ENCODE results near the gene FBN1. TPM values are rescaled to one million over a fixed set of nuclear protein-coding genes. Genes with fewer than 3 reads are reported as not detected.

The FBN1 gene
- total and polyA plus RNA-seq, 2 donors (not counting 3 experiments of a cell fraction or from before 2014, with no cell fraction given), result 107 to 111 TPM

DNA sequence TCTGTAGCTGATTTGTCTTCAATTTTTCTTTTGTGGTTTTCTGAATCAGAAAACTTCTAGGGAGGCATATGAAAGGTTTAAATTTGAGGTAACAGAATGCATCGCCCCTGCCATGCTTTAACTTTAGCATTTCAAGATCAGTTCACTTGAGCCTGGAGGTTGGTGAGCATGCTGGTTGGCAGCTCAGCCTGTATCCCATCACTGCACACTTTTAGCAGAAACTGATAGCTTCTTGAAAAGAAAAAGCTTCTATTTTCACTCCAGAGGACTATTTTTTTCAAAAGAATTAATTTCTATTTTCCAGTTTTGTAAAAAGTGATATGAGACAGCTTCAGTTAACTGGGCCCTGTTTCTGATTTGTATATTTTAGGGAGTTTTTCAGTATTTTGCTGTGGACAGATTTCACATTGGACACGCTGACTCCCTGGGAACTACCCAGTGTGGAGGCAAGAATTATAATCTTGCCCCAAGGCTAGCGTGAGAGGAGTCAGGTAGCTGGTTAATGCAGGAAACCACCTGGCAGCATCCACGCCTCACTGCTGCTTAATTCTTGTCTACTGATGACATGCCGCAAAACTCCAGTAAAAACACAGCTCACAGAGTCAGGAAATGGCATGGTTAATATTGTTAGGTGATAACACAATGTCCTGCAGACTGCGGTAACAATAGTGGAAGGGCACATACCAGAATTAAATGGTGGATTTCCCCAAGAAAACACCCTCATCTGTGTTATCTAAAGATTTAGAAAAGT lies 242.9 kb downstream of the FBN1 start:
- no peak for TF ChIP-seq EZH2 (IDR thresholded peaks at IDR 0.05; ENCODE audit: borderline replicate concordance, low read depth, low read length, severe bottlenecking)
- no peak for TF ChIP-seq POLR2AphosphoS5 (IDR thresholded peaks at IDR 0.05; ENCODE audit: insufficient read depth, low read depth, low read length)
- TF ChIP-seq, protein P1, sequence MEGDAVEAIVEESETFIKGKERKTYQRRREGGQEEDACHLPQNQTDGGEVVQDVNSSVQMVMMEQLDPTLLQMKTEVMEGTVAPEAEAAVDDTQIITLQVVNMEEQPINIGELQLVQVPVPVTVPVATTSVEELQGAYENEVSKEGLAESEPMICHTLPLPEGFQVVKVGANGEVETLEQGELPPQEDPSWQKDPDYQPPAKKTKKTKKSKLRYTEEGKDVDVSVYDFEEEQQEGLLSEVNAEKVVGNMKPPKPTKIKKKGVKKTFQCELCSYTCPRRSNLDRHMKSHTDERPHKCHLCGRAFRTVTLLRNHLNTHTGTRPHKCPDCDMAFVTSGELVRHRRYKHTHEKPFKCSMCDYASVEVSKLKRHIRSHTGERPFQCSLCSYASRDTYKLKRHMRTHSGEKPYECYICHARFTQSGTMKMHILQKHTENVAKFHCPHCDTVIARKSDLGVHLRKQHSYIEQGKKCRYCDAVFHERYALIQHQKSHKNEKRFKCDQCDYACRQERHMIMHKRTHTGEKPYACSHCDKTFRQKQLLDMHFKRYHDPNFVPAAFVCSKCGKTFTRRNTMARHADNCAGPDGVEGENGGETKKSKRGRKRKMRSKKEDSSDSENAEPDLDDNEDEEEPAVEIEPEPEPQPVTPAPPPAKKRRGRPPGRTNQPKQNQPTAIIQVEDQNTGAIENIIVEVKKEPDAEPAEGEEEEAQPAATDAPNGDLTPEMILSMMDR (IDR thresholded peaks at IDR 0.05; ENCODE audit: extremely low read depth in 1 of 2, insufficient read depth in 1 of 2, low read depth in 1 of 2, low read length in 2 of 2), result no peak
- TF ChIP-seq, protein P2, sequence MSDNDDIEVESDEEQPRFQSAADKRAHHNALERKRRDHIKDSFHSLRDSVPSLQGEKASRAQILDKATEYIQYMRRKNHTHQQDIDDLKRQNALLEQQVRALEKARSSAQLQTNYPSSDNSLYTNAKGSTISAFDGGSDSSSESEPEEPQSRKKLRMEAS (IDR thresholded peaks at IDR 0.05; ENCODE audit: insufficient read depth, insufficient read length), result no peak
- TF ChIP-seq FOS (IDR thresholded peaks at IDR 0.05; ENCODE audit: borderline replicate concordance, insufficient read depth, low read length), result no peak
- no peak for TF ChIP-seq MYC (IDR thresholded peaks at IDR 0.05; ENCODE audit: low read depth, low read length)
- TF ChIP-seq GATA2 (IDR thresholded peaks at IDR 0.05; ENCODE audit: insufficient read depth, insufficient read length, low read depth, low read length), result no peak
- no peak for TF ChIP-seq POLR2A (IDR thresholded peaks at IDR 0.05; ENCODE audit: low read depth, low read length)
- TF ChIP-seq JUN (IDR thresholded peaks at IDR 0.05; ENCODE audit: borderline replicate concordance, insufficient read depth, insufficient read length, low read depth), result no peak
- intact Hi-C loops (cut with micrococcal nuclease) (no loop called here), dilution Hi-C loops (cut with MboI; ENCODE audit: extremely low pct_ligation_motif_present, low sequenced_read_pairs) (no loop called here)
- no peaks in the 10 kb centered on the region for H4K20me1 ChIP-seq (replicated peaks; ENCODE audit: control insufficient read depth, extremely low read depth, insufficient read depth, low read length)
- DNase-seq (ENCODE audit: low read depth, low spot score) (peak; percentile 80), FAIRE-seq (peak; percentile 88)
- H3K9me1 ChIP-seq (replicated peaks; ENCODE audit: control insufficient read depth, extremely low read depth, insufficient read depth, low read length), result no peaks in the 10 kb centered on the region
- no peaks in the 10 kb centered on the region for H3K36me3 ChIP-seq (ENCODE audit: control insufficient read depth in 2 of 2, extremely low read depth in 1 of 2, insufficient read depth in 2 of 2, low read length in 2 of 2)
- H3K4me1 ChIP-seq (ENCODE audit: control insufficient read depth, extremely low read depth, insufficient read depth, low read length), result peaks cover 9% of the 10 kb centered on the region
- no peak overlapping the region for H3K4me3 ChIP-seq (replicated peaks in 1 of 3; ENCODE audit: insufficient read depth in 1 of 3, low read depth in 1 of 3, low read length in 3 of 3)
- ChIA-PET POLR2A (interaction anchor here (0.8 kb wide), 1 partner anchor 10 kb away, joined by 3 read pairs; no protein-coding TSS in a partner anchor), CTCF (interaction anchor here (0.8 to 1.9 kb wide), 13 partner anchors 9 to 105 kb away, joined by 3 to 12 read pairs (median 3); no protein-coding TSS in a partner anchor)
- peak overlapping the region; percentile 33 for H3K4me2 ChIP-seq (ENCODE audit: insufficient read depth, low read length)
- H3K27me3 ChIP-seq (ENCODE audit: control insufficient read depth in 2 of 2, insufficient read depth in 2 of 2, low read length in 2 of 2), result no peaks in the 10 kb centered on the region
- no peaks in the 10 kb centered on the region for H3K79me2 ChIP-seq (ENCODE audit: control insufficient read depth, insufficient read depth, low read length)
- no peak overlapping the region for H3K27ac ChIP-seq (ENCODE audit: insufficient read depth, low read depth, low read length)
- no peaks in the 10 kb centered on the region for H3K9me3 ChIP-seq (replicated peaks; ENCODE audit: control insufficient read depth, insufficient read depth, low read length)
- BruUV-seq (replicated peaks), result no TSS peak
- H3K9ac ChIP-seq (replicated peaks; ENCODE audit: extremely low read depth, insufficient read depth, low read length), result no peak overlapping the region
- H2AFZ ChIP-seq (ENCODE audit: low read depth, low read length), result peak overlapping the region; percentile 67

Measured in endothelial cell of umbilical vein (primary cell).